SJSA1 (cell line): ENCODE results near the gene KLC4. TPM values are rescaled to one million over a fixed set of nuclear protein-coding genes. Genes with fewer than 3 reads are reported as not detected.
A peak's percentile ranks its signal among the peaks of the same experiment; 100 is the strongest.

Experiments used
- DNase-seq, 2 experiments: peaks; one replicate each; pipeline ENCODE4 v3.0.0-alpha.2; 2015 to 2020; ENCODE audit warnings: low spot score in 2 of 2, low read depth in 1 of 2
- H3K27ac ChIP-seq: fragments of 250-450 bp; sonication (Bioruptor Pico); 2 replicates; pipeline ENCODE4 v1.5.1; 2020; ENCODE audit warnings: mild to moderate bottlenecking, moderate library complexity
- H3K27me3 ChIP-seq: fragments of 250-450 bp; sonication (Bioruptor Pico); replicated peaks from 2 replicates; pipeline ENCODE4 v1.5.1; 2020; ENCODE audit warnings: mild to moderate bottlenecking, moderate library complexity
- H3K36me3 ChIP-seq: fragments of 250-450 bp; sonication (Bioruptor Pico); 2 replicates; pipeline ENCODE4 v1.5.1; 2020; ENCODE audit warnings: mild to moderate bottlenecking
- H3K4me1 ChIP-seq: fragments of 250-450 bp; sonication (Bioruptor Pico); replicated peaks from 2 replicates; pipeline ENCODE4 v1.6.1; 2021; ENCODE audit warnings: mild to moderate bottlenecking
- H3K4me3 ChIP-seq: fragments of 250-450 bp; sonication (Bioruptor Pico); 2 replicates; pipeline ENCODE4 v1.5.1; 2020; ENCODE audit warnings: mild to moderate bottlenecking
- H3K9me3 ChIP-seq: fragments of 250-450 bp; sonication (Bioruptor Pico); replicated peaks from 2 replicates; pipeline ENCODE4 v1.5.1; 2020; ENCODE audit warnings: mild to moderate bottlenecking
- total RNA-seq: library from RNA; depleted of rRNA; stranded (reverse); fragments of >200 nt; shearing (Covaris generic); gene quantifications from 2 replicates; pipeline ENCODE4 v1.2.3, GENCODE V29; 2014

Gene KLC4
- total RNA-seq, 1 experiment from 2014 or later = 10.5 TPM

GRCh38 chr6:43082806-43083655 is 23.6 kb downstream of the KLC4 start:
- Histone ChIP-seq H3K9me3 (no peaks in the 10 kb centered on the region), H3K27ac (no peak overlapping the region), H3K27me3 (no peaks in the 10 kb centered on the region), H3K4me1 (peaks cover 16% of the 10 kb centered on the region), H3K36me3 (no peaks in the 10 kb centered on the region), H3K4me3 (no peak overlapping the region)
- DNase-seq = no peak

GRCh38 chr6:43086022-43086658 is 26.7 kb downstream of the KLC4 start:
- Histone ChIP-seq H3K27me3 (no peaks in the 10 kb centered on the region), H3K27ac (no peak overlapping the region), H3K36me3 (no peaks in the 10 kb centered on the region), H3K9me3 (no peaks in the 10 kb centered on the region), H3K4me1 (peaks cover 19% of the 10 kb centered on the region), H3K4me3 (no peak overlapping the region)
- DNase-seq = no peak

GRCh38 chr6:43088654-43089056 is 29.2 kb downstream of the KLC4 start:
- no peak overlapping the region for H3K27ac ChIP-seq
- no peaks in the 10 kb centered on the region for H3K36me3 ChIP-seq
- H3K4me3 ChIP-seq = no peak overlapping the region
- no peaks in the 10 kb centered on the region for H3K9me3 ChIP-seq
- DNase-seq = no peak
- peaks cover 26% of the 10 kb centered on the region for H3K4me1 ChIP-seq
- no peaks in the 10 kb centered on the region for H3K27me3 ChIP-seq

- peaks cover 32% of the 10 kb centered on the region for H3K4me1 ChIP-seq
- no peak overlapping the region for H3K4me3 ChIP-seq
- no peak for DNase-seq
- H3K27me3 ChIP-seq = no peaks in the 10 kb centered on the region
- no peaks in the 10 kb centered on the region for H3K9me3 ChIP-seq
- H3K36me3 ChIP-seq = no peaks in the 10 kb centered on the region
- H3K27ac ChIP-seq = no peak overlapping the region
Observed at GRCh38 chr6:43089467-43089866, 30.0 kb downstream of the KLC4 start.

GRCh38 chr6:43089874-43090558 is 30.6 kb downstream of the KLC4 start:
- Histone ChIP-seq H3K36me3 (no peaks in the 10 kb centered on the region), H3K27ac (no peak overlapping the region), H3K4me3 (no peak overlapping the region), H3K27me3 (no peaks in the 10 kb centered on the region), H3K9me3 (no peaks in the 10 kb centered on the region), H3K4me1 (peaks cover 33% of the 10 kb centered on the region)
- no peak for DNase-seq

- no peaks in the 10 kb centered on the region for H3K9me3 ChIP-seq
- H3K27ac ChIP-seq = no peak overlapping the region
- no peak for DNase-seq
- H3K27me3 ChIP-seq = no peaks in the 10 kb centered on the region
- H3K4me1 ChIP-seq = peaks cover 33% of the 10 kb centered on the region
- no peaks in the 10 kb centered on the region for H3K36me3 ChIP-seq
- no peak overlapping the region for H3K4me3 ChIP-seq
Observed at GRCh38 chr6:43090559-43090956, 31.1 kb downstream of the KLC4 start.

- no peak for DNase-seq
- H3K4me3 ChIP-seq = no peak overlapping the region
- H3K9me3 ChIP-seq = no peaks in the 10 kb centered on the region
- H3K27ac ChIP-seq = no peak overlapping the region
- H3K4me1 ChIP-seq = peaks cover 33% of the 10 kb centered on the region
- no peaks in the 10 kb centered on the region for H3K36me3 ChIP-seq
- H3K27me3 ChIP-seq = no peaks in the 10 kb centered on the region
Observed at GRCh38 chr6:43091020-43091419, 31.6 kb downstream of the KLC4 start.

GRCh38 chr6:43091436-43091991 is 32.1 kb downstream of the KLC4 start:
- no peak for DNase-seq
- no peak overlapping the region for H3K27ac ChIP-seq
- no peaks in the 10 kb centered on the region for H3K36me3 ChIP-seq
- no peak overlapping the region for H3K4me3 ChIP-seq
- H3K27me3 ChIP-seq = no peaks in the 10 kb centered on the region
- H3K9me3 ChIP-seq = no peaks in the 10 kb centered on the region
- H3K4me1 ChIP-seq = peaks cover 36% of the 10 kb centered on the region

GRCh38 chr6:43092635-43093034 is 33.2 kb downstream of the KLC4 start:
- H3K4me1 ChIP-seq = peaks cover 45% of the 10 kb centered on the region
- H3K9me3 ChIP-seq = no peaks in the 10 kb centered on the region
- H3K36me3 ChIP-seq = no peaks in the 10 kb centered on the region
- DNase-seq = no peak
- H3K27ac ChIP-seq = no peak overlapping the region
- H3K4me3 ChIP-seq = no peak overlapping the region
- no peaks in the 10 kb centered on the region for H3K27me3 ChIP-seq

GRCh38 chr6:43093436-43094289 is 34.2 kb downstream of the KLC4 start:
- DNase-seq = peak; percentile 67 to 70
- Histone ChIP-seq H3K9me3 (no peaks in the 10 kb centered on the region), H3K27me3 (no peaks in the 10 kb centered on the region), H3K27ac (peak overlapping the region; percentile 48), H3K36me3 (no peaks in the 10 kb centered on the region), H3K4me3 (peak overlapping the region; percentile 32), H3K4me1 (peaks cover 45% of the 10 kb centered on the region)

GRCh38 chr6:43095939-43096338 is 36.5 kb downstream of the KLC4 start:
- Histone ChIP-seq H3K4me1 (peaks cover 39% of the 10 kb centered on the region), H3K27me3 (no peaks in the 10 kb centered on the region), H3K4me3 (no peak overlapping the region), H3K9me3 (no peaks in the 10 kb centered on the region), H3K27ac (no peak overlapping the region), H3K36me3 (no peaks in the 10 kb centered on the region)
- no peak for DNase-seq

- H3K36me3 ChIP-seq = no peaks in the 10 kb centered on the region
- H3K27ac ChIP-seq = no peak overlapping the region
- H3K4me3 ChIP-seq = no peak overlapping the region
- DNase-seq = no peak
- peaks cover 35% of the 10 kb centered on the region for H3K4me1 ChIP-seq
- no peaks in the 10 kb centered on the region for H3K9me3 ChIP-seq
- H3K27me3 ChIP-seq = no peaks in the 10 kb centered on the region
Observed at GRCh38 chr6:43096451-43097097, 37.1 kb downstream of the KLC4 start.

GRCh38 chr6:43097098-43097489 is 37.7 kb downstream of the KLC4 start:
- peaks cover 30% of the 10 kb centered on the region for H3K4me1 ChIP-seq
- no peaks in the 10 kb centered on the region for H3K36me3 ChIP-seq
- no peak overlapping the region for H3K4me3 ChIP-seq
- DNase-seq = no peak
- no peaks in the 10 kb centered on the region for H3K27me3 ChIP-seq
- no peak overlapping the region for H3K27ac ChIP-seq
- H3K9me3 ChIP-seq = no peaks in the 10 kb centered on the region
